A549 treated with Hydrocortisone at 1 μM for 4 hours (cell line): ENCODE results near the gene CFAP57. TPM values are rescaled to one million over a fixed set of nuclear protein-coding genes. Genes with fewer than 3 reads are reported as not detected.

Source experiments
- total RNA-seq: library from RNA; stranded (reverse); fragments of 200-300 nt; extraction: Qiagen RNA extraction; gene quantifications from 5 replicates; pipeline ENCODE4 v1.2.3, GENCODE V29; 2022

The CFAP57 gene
- total RNA-seq, result 0.28 to 0.68 TPM (median 0.36 TPM) in 5 replicates

GRCh38 chr1:43171876-43172526 lies at the start of gene CFAP57, which contains the start of gene EBNA1BP2:
TSS of gene CFAP57 (plus strand) at chr1:43172330. CDS start at chr1:43172754, 424 bp downstream.
TSS of gene EBNA1BP2 (minus strand) at chr1:43172290. CDS start at chr1:43172118, 172 bp downstream.

DNA sequence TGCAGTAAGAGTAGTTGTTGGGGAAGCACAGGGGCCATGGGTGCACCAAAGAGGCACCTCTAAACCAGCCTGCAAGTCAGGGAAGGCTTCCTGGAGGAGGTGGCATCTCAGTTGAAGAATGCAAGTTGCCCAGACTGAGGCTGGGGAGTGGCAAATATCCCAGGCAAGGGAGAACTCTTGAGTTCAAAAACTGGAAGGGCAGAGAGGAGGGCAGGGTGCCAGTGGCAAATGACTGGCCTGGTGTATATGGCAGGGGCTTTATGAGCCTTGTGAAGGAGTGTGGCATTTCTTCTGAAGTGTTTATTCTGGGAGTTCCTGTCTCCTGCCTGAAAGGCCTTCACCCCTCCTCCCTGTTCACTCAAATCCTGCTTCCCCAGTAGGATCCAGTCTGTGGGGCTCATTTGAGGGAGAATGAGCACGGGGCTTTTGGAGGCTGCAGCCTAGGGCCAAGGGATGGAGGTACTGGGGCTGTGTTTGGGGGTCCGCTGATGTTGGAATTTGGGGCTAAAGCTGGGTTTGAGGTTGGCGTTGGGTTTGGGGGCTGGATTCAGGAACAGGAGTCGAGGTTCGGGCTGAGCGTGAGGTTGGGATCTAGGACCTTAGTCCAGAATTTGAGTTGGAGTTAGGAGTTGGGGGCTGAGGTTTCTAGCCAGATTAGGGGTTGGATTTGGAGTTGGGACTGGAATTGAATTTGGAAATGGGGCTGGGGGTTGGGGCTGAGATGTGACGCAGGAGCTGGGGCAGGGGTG lies 97.7 kb downstream of the CFAP57 start, which contains the start of gene TMEM125:
TMEM125 (plus strand) TSS at position 357 of the 749 bp plus-strand sequence. CDS start 2,740 bp downstream, outside the sequence.

GRCh38 chr1:43285269-43285990 lies 113.3 kb downstream of the CFAP57 start, which contains the start of gene C1orf210:
TSS of gene C1orf210 (minus strand) at chr1:43285581. CDS start at chr1:43283270, 2,311 bp downstream.

GRCh38 chr1:43300378-43301094 lies 128.4 kb downstream of the CFAP57 start, which contains the start of gene TIE1:
TSS of gene TIE1 (plus strand) at chr1:43300982. CDS start at chr1:43301072, 90 bp downstream.

Other genes starting within 250 kb of the CFAP57 start
- gene SLC2A1, start 213.5 kb upstream of the CFAP57 start, total RNA-seq, result 90.6 to 127 TPM (median 104 TPM) in 5 replicates
- 168 to 200 TPM (median 185 TPM) in 5 replicates for gene EBNA1BP2, start within 50 bp of the CFAP57 start, total RNA-seq
- 0.05 to 0.08 TPM (median 0.07 TPM) in 3 of 5 replicates, not detected in the others for gene TMEM125, start 97.7 kb downstream of the CFAP57 start, total RNA-seq
- not detected in 5 replicates for gene C1orf210, start 113.3 kb downstream of the CFAP57 start, total RNA-seq
- 0.02 to 0.15 TPM in 2 of 5 replicates, not detected in the others for gene TIE1, start 128.7 kb downstream of the CFAP57 start, total RNA-seq
- 0.17 to 0.22 TPM (median 0.21 TPM) in 3 of 5 replicates, not detected in the others for gene MPL, start 165.5 kb downstream of the CFAP57 start, total RNA-seq
- 182 to 204 TPM (median 198 TPM) in 5 replicates for gene CDC20, start 186.7 kb downstream of the CFAP57 start, total RNA-seq
- gene ELOVL1, start 195.7 kb downstream of the CFAP57 start, total RNA-seq, result 135 to 156 TPM (median 143 TPM) in 5 replicates
- gene MED8, start 217.5 kb downstream of the CFAP57 start, total RNA-seq, result 34.9 to 37.9 TPM (median 37.3 TPM) in 5 replicates
- gene SZT2, start 217.6 kb downstream of the CFAP57 start, total RNA-seq, result 5.8 to 7.6 TPM (median 7.2 TPM) in 5 replicates